NCI-H82 treated with DMSO at 0.1 percent for 48 hours (cell line): ENCODE measurements around the gene FGF22.
"Not testable (repeated sequence)": the region's sequence is repeated elsewhere in the genome, so short reads cannot be mapped to it uniquely, and the experiment has no call there.

Source experiments
- DNase-seq: peaks from one replicate; lab custom pipeline; 2025; ENCODE audit not compliant: unreplicated experiment; lab: John Stamatoyannopoulos, UW

Gene FGF22

GRCh38 chr19:658059-658839 lies 18.6 kb downstream of the FGF22 start:
- DNase-seq, result no peak

- no peak for DNase-seq
Measured at GRCh38 chr19:658916-659839, 19.5 kb downstream of the FGF22 start.

GRCh38 chr19:660793-661426 lies 21.2 kb downstream of the FGF22 start:
- no peak for DNase-seq

- DNase-seq, result no peak
Measured at GRCh38 chr19:661427-662196, 21.9 kb downstream of the FGF22 start.

GRCh38 chr19:662207-662961 lies 22.7 kb downstream of the FGF22 start:
- no peak for DNase-seq

- peak; percentile 39 for DNase-seq
Measured at GRCh38 chr19:662962-663681, 23.4 kb downstream of the FGF22 start, which contains the start of gene RNF126. Gene RNF126, minus strand, starts transcription at chr19:663214. Its CDS starts 93 bp downstream, at chr19:663121.

- DNase-seq, result no peak
Measured at GRCh38 chr19:663682-664117, 24.0 kb downstream of the FGF22 start.

- peak; percentile 63 for DNase-seq
Measured at GRCh38 chr19:664913-665443, 25.3 kb downstream of the FGF22 start.

- DNase-seq, result not testable (repeated sequence)
Measured at GRCh38 chr19:666985-667573, 27.4 kb downstream of the FGF22 start.

GRCh38 chr19:668675-669434 lies 29.2 kb downstream of the FGF22 start:
- not testable (repeated sequence) for DNase-seq

GRCh38 chr19:670609-671075 lies 31.0 kb downstream of the FGF22 start:
- DNase-seq, result no peak

GRCh38 chr19:674282-675151 lies 34.8 kb downstream of the FGF22 start:
- DNase-seq, result no peak

- no peak for DNase-seq
Measured at GRCh38 chr19:676007-676338, 36.3 kb downstream of the FGF22 start.

GRCh38 chr19:676339-677105 lies 36.8 kb downstream of the FGF22 start, which contains the start of gene FSTL3:
Gene FSTL3, plus strand, starts transcription at chr19:676392. Its CDS starts 32 bp downstream, at chr19:676424.
- no peak for DNase-seq

- no peak for DNase-seq
Measured at GRCh38 chr19:677201-677600, 37.5 kb downstream of the FGF22 start.
